ENCODE results near the gene SOX6.
"Not testable (repeated sequence)": the region's sequence is repeated elsewhere in the genome, so short reads cannot be mapped to it uniquely, and the experiment has no call there.

SOX6 gene

GRCh38 chr11:16160146-16160545, 196.2 kb downstream of the SOX6 start:
- DNase-seq (ENCODE audit: insufficient read length, low spot score) (no peak), FAIRE-seq (no peak)
- TF ChIP-seq POU2F2 (IDR thresholded peaks at IDR 0.05; ENCODE audit: low read depth, low read length) (no peak), POLR2AphosphoS5 (IDR thresholded peaks at IDR 0.05; ENCODE audit: low read depth, low read length) (no peak), POLR2A (IDR thresholded peaks at IDR 0.05; ENCODE audit: low read depth, low read length) (no peak), PAX5 (IDR thresholded peaks at IDR 0.05; ENCODE audit: insufficient read depth, low read length, severe bottlenecking) (no peak), TAF1 (IDR thresholded peaks at IDR 0.05; ENCODE audit: low read depth, low read length) (no peak), SPI1 (IDR thresholded peaks at IDR 0.05; ENCODE audit: low read depth, low read length) (no peak)

- TF ChIP-seq POU2F2 (IDR thresholded peaks at IDR 0.05; ENCODE audit: low read depth, low read length) (no peak), SPI1 (IDR thresholded peaks at IDR 0.05; ENCODE audit: low read depth, low read length) (no peak), POLR2A (IDR thresholded peaks at IDR 0.05; ENCODE audit: low read depth, low read length) (no peak), POLR2AphosphoS5 (IDR thresholded peaks at IDR 0.05; ENCODE audit: low read depth, low read length) (no peak), TAF1 (IDR thresholded peaks at IDR 0.05; ENCODE audit: low read depth, low read length) (no peak), PAX5 (IDR thresholded peaks at IDR 0.05; ENCODE audit: insufficient read depth, low read length, severe bottlenecking) (no peak)
- FAIRE-seq (no peak), DNase-seq (ENCODE audit: insufficient read length, low spot score) (no peak)
Observed at GRCh38 chr11:16158426-16158994, 197.8 kb downstream of the SOX6 start.

- DNase-seq (ENCODE audit: insufficient read length, low spot score) (no peak), FAIRE-seq (no peak)
- TF ChIP-seq PAX5 (IDR thresholded peaks at IDR 0.05; ENCODE audit: insufficient read depth, low read length, severe bottlenecking): no peak
- no peak for TF ChIP-seq SPI1 (IDR thresholded peaks at IDR 0.05; ENCODE audit: low read depth, low read length)
- no peak for TF ChIP-seq POU2F2 (IDR thresholded peaks at IDR 0.05; ENCODE audit: low read depth, low read length)
- TF ChIP-seq POLR2AphosphoS5 (IDR thresholded peaks at IDR 0.05; ENCODE audit: low read depth, low read length): no peak
- no peak for TF ChIP-seq POLR2A (IDR thresholded peaks at IDR 0.05; ENCODE audit: low read depth, low read length)
Observed at GRCh38 chr11:16157327-16157726, 199.0 kb downstream of the SOX6 start.

DNA sequence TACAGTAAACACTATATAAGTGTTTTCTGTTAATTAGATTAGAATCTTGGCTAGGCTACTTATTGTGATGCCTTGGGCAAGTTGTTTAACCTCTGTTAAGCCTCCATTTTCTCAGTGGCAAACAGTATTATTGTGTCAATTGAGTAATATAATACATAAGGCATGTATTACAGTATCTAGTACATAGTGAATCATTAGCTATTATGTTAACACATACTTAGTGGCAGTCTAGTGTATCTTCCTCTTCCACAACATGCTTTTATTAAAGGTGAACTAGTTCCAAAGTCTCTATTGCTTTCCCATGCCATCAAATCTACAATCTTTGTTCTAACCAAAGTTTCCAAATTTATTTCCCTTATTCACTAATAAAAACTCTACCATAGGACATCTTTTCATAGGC, 200.9 kb downstream of the SOX6 start:
- DNase-seq (ENCODE audit: insufficient read length, low spot score): no peak
- TF ChIP-seq POLR2A (IDR thresholded peaks at IDR 0.05; ENCODE audit: low read depth, low read length) (no peak), POLR2AphosphoS5 (IDR thresholded peaks at IDR 0.05; ENCODE audit: low read depth, low read length) (no peak), SPI1 (IDR thresholded peaks at IDR 0.05; ENCODE audit: low read depth, low read length) (no peak), POU2F2 (IDR thresholded peaks at IDR 0.05; ENCODE audit: low read depth, low read length) (no peak), TAF1 (IDR thresholded peaks at IDR 0.05; ENCODE audit: low read depth, low read length) (no peak), PAX5 (IDR thresholded peaks at IDR 0.05; ENCODE audit: insufficient read depth, low read length, severe bottlenecking) (no peak)
- FAIRE-seq: no peak

- FAIRE-seq: no peak
- TF ChIP-seq PAX5 (IDR thresholded peaks at IDR 0.05; ENCODE audit: insufficient read depth, low read length, severe bottlenecking) (no peak), TAF1 (IDR thresholded peaks at IDR 0.05; ENCODE audit: low read depth, low read length) (no peak), SPI1 (IDR thresholded peaks at IDR 0.05; ENCODE audit: low read depth, low read length) (no peak), POLR2AphosphoS5 (IDR thresholded peaks at IDR 0.05; ENCODE audit: low read depth, low read length) (no peak), POLR2A (IDR thresholded peaks at IDR 0.05; ENCODE audit: low read depth, low read length) (no peak), POU2F2 (IDR thresholded peaks at IDR 0.05; ENCODE audit: low read depth, low read length) (no peak)
- no peak for DNase-seq (ENCODE audit: insufficient read length, low spot score)
Observed at GRCh38 chr11:16154715-16155396, 201.5 kb downstream of the SOX6 start.

DNA sequence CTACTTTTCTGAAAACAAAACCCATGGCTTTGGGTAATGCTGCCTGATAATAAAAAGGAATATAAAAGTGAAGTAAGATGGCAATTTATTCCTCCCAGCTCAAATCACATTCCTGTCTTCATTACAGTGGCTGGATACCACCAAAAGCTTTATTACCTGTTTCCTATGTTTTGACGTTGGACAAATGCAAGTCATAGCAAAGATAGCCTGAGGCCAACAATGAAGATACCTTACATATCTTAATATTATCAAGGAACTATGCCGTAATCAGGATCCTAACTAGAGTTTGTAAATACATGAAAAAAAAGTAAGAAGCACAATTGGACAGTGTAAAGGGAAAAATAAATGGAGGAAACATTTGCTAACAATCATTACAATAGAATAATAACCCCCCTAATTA, 202.4 kb downstream of the SOX6 start:
- FAIRE-seq (no peak), DNase-seq (ENCODE audit: insufficient read length, low spot score) (no peak)
- TF ChIP-seq SPI1 (IDR thresholded peaks at IDR 0.05; ENCODE audit: low read depth, low read length) (no peak), POLR2AphosphoS5 (IDR thresholded peaks at IDR 0.05; ENCODE audit: low read depth, low read length) (no peak), POU2F2 (IDR thresholded peaks at IDR 0.05; ENCODE audit: low read depth, low read length) (no peak), TAF1 (IDR thresholded peaks at IDR 0.05; ENCODE audit: low read depth, low read length) (no peak), PAX5 (IDR thresholded peaks at IDR 0.05; ENCODE audit: insufficient read depth, low read length, severe bottlenecking) (no peak), POLR2A (IDR thresholded peaks at IDR 0.05; ENCODE audit: low read depth, low read length) (no peak)

- no peak for TF ChIP-seq POU2F2 (IDR thresholded peaks at IDR 0.05; ENCODE audit: low read depth, low read length)
- TF ChIP-seq PAX5 (IDR thresholded peaks at IDR 0.05; ENCODE audit: insufficient read depth, low read length, severe bottlenecking): no peak
- no peak for TF ChIP-seq POLR2A (IDR thresholded peaks at IDR 0.05; ENCODE audit: low read depth, low read length)
- DNase-seq (ENCODE audit: insufficient read length, low spot score): no peak
- FAIRE-seq: no peak
Observed at GRCh38 chr11:16151138-16151537, 205.2 kb downstream of the SOX6 start.

DNA sequence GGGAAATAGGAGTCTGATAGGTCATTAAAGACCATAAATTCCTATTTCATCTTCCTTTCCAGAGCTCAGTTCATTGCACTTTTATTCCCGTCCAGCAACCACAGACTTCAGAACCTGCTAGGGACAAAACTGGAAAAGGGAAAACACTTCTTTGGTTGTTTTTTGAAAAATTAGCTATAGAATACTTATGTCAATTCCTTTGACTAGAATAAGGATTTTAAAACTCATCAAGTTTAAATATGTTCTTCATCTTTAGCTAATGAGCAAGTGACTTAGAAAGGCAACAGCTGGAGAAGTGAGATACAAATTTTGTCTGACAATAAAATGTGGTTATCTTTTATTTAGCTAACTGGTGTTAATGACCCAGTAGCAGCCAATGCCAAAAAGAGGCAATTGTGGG, 206.9 kb downstream of the SOX6 start:
- DNase-seq (ENCODE audit: insufficient read length, low spot score) (no peak), FAIRE-seq (no peak)
- TF ChIP-seq POU2F2 (IDR thresholded peaks at IDR 0.05; ENCODE audit: low read depth, low read length): no peak
- no peak for TF ChIP-seq SPI1 (IDR thresholded peaks at IDR 0.05; ENCODE audit: low read depth, low read length)
- no peak for TF ChIP-seq PAX5 (IDR thresholded peaks at IDR 0.05; ENCODE audit: insufficient read depth, low read length, severe bottlenecking)
- no peak for TF ChIP-seq POLR2AphosphoS5 (IDR thresholded peaks at IDR 0.05; ENCODE audit: low read depth, low read length)
- TF ChIP-seq TAF1 (IDR thresholded peaks at IDR 0.05; ENCODE audit: low read depth, low read length): no peak
- no peak for TF ChIP-seq POLR2A (IDR thresholded peaks at IDR 0.05; ENCODE audit: low read depth, low read length)

DNA sequence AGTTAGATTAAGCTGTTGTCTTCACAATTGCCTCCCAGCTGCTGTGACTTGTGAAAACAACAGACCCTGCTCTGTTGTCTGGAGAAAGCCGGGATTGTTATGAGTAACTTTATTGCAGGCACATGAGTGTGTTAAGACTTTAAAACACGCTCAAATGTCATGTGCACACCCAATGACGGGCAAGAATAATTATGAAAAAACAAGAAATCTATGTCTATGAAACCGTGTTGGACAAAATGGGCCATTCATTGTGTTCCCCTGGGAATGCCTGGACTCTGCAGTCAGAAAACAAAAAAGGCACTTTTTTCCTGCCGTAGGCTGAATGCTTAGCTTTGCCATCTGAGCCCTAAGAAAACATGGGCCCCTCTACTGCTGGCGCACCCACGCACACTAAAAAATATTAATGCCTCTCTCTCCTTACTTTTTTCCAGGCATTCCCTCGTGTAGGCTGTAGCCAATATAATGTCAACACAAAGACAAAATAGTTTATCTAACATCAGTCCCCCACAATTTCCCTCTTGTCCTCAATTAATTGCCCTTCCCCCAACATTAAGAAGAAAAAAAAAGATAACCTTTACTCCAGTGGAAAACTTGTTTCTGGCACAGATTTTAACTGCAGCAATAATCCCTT, 207.9 kb downstream of the SOX6 start:
- no peak for TF ChIP-seq POLR2AphosphoS5 (IDR thresholded peaks at IDR 0.05; ENCODE audit: low read depth, low read length)
- no peak for TF ChIP-seq POLR2A (IDR thresholded peaks at IDR 0.05; ENCODE audit: low read depth, low read length)
- no peak for TF ChIP-seq PAX5 (IDR thresholded peaks at IDR 0.05; ENCODE audit: insufficient read depth, low read length, severe bottlenecking)
- TF ChIP-seq SPI1 (IDR thresholded peaks at IDR 0.05; ENCODE audit: low read depth, low read length): no peak
- no peak for TF ChIP-seq POU2F2 (IDR thresholded peaks at IDR 0.05; ENCODE audit: low read depth, low read length)
- TF ChIP-seq TAF1 (IDR thresholded peaks at IDR 0.05; ENCODE audit: low read depth, low read length): no peak
- FAIRE-seq: no peak
- no peak for DNase-seq (ENCODE audit: insufficient read length, low spot score)

DNA sequence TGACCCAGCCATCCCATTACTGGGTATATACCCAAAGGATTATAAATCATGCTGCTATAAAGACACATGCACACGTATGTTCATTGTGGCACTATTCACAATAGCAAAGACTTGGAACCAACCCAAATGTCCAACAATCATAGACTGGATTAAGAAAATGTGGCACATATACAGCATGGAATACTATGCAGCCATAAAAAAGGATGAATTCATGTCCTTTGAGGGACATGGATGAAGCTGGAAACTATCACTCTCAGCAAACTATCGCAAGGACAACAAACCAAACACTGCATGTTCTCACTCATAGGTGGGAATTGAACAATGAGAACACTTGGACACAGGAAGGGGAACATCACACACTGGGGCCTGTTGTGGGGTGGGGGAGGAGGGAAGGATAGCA, 209.4 kb downstream of the SOX6 start:
- not testable (repeated sequence) for DNase-seq (ENCODE audit: insufficient read length, low spot score); FAIRE-seq

GRCh38 chr11:16141614-16142013, 214.7 kb downstream of the SOX6 start:
- not testable (repeated sequence) for FAIRE-seq

GRCh38 chr11:16141162-16141561, 215.2 kb downstream of the SOX6 start:
- DNase-seq (ENCODE audit: insufficient read length, low spot score); FAIRE-seq: not testable (repeated sequence)

More at GRCh38 chr11:16141614-16142013, 214.7 kb downstream of the SOX6 start:
- not testable (repeated sequence) for DNase-seq (ENCODE audit: insufficient read length, low spot score)

Data from GM12891 (cell line).